Measurements from ENCODE around the gene GTF2IRD1. TPM values are rescaled to one million over a fixed set of nuclear protein-coding genes. Genes with fewer than 3 reads are reported as not detected.
"Not testable (repeated sequence)": the region's sequence is repeated elsewhere in the genome, so short reads cannot be mapped to it uniquely, and the experiment has no call there.

GTF2IRD1 gene
- total and polyA plus RNA-seq, 8 donors = 7.1 to 15.9 (median 9.9) TPM

- TF ChIP-seq CTCF (IDR thresholded peaks at IDR 0.05) = no peak
- H3K27me3 ChIP-seq = no peaks in the 10 kb centered on the region
- peak overlapping the region in 1 of 4 donors; percentile 60 for H3K27ac ChIP-seq
- WGBS, 2 donors = 44 to 47% methylated on average over 17 of the region's 17 CpGs
- peak in 2 of 6 donors; percentile 25 to 32 for DNase-seq
- H3K9me3 ChIP-seq = no peaks in the 10 kb centered on the region
- no peaks in the 10 kb centered on the region for H3K4me1 ChIP-seq
- ATAC-seq = peak; percentile 37 to 70 (median 54)
- intact Hi-C loops (cut with DNase I) = loop anchor here in 1 of 3 donors (5.0 kb wide), 1 partner anchor 118 kb away; no protein-coding TSS in a partner anchor
- H3K36me3 ChIP-seq = no peaks in the 10 kb centered on the region
- H3K4me3 ChIP-seq = no peak overlapping the region
- FAIRE-seq = no peak
Measured at GRCh38 chr7:74429153-74429747, 24.5 kb upstream of the GTF2IRD1 start.

GRCh38 chr7:74430409-74430808, 23.3 kb upstream of the GTF2IRD1 start:
- WGBS, 2 donors = 74 to 85% methylated on average over 9 of the region's 9 CpGs
- H3K36me3 ChIP-seq; H3K4me1 ChIP-seq; H3K27me3 ChIP-seq; H3K4me3 ChIP-seq; H3K9me3 ChIP-seq; FAIRE-seq; DNase-seq; ATAC-seq; intact Hi-C loops (cut with DNase I); H3K27ac ChIP-seq: not testable (repeated sequence)

DNA sequence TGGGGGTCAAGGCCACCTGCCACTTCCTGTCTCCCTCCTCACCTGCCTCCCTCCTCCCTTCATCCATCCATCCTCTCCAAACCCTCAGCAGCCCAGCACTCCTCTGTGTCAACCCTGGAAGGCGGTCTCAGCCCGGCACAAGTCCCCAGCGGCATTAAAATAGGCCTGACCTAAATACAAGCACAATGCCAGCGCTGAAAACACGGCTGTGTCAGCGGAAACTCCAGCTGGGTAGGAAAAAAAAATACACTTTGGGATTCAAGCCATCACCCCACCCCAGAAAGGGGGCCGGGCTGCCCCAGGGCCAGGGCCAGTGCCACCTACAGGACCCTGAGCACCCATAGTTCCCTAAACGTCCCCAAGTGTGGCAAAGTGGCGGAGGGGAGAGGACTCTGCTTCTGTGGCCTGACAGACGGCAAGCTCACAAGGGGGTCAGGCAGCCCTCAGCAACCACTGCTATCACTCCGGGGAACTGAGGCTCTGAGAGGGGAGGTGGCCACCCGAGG, 22.7 kb upstream of the GTF2IRD1 start:
- intact Hi-C loops (cut with DNase I) = no loop called here
- Histone ChIP-seq H3K4me1 (no peaks in the 10 kb centered on the region), H3K27ac (no peak overlapping the region), H3K27me3 (no peaks in the 10 kb centered on the region), H3K36me3 (no peaks in the 10 kb centered on the region), H3K9me3 (no peaks in the 10 kb centered on the region), H3K4me3 (no peak overlapping the region)
- no peak for DNase-seq
- WGBS, 2 donors = 77 to 80% methylated on average over 12 of the region's 12 CpGs
- peak in 2 of 4 donors; percentile 49 to 67 for ATAC-seq
- no peak for TF ChIP-seq CTCF (IDR thresholded peaks at IDR 0.05)
- FAIRE-seq = no peak

DNA sequence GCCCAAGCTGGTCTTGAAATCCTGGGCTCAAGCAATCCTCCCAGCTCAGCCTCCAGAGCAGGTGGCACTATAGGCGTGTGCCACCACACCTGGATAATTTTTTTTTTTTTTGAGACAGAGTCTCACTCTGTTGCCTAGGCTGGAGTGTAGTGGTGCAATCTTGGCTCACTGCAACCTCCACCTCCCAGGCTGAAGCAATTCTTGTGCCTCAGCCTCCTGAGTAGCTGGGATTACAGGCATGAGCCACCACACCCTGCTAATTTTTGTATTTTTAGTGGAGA, 16.5 kb upstream of the GTF2IRD1 start:
- 82 to 91% methylated on average over 1 of the region's 1 CpG for WGBS, 2 donors

GRCh38 chr7:74438327-74438726, 15.4 kb upstream of the GTF2IRD1 start:
- no peak overlapping the region for H3K4me3 ChIP-seq
- TF ChIP-seq CTCF (IDR thresholded peaks at IDR 0.05) = no peak
- no peak for FAIRE-seq
- H3K4me1 ChIP-seq = no peaks in the 10 kb centered on the region
- no peak for DNase-seq
- ATAC-seq = no peak
- H3K27me3 ChIP-seq = no peaks in the 10 kb centered on the region
- H3K36me3 ChIP-seq = no peaks in the 10 kb centered on the region
- WGBS, 2 donors = 98 to 100% methylated on average over 2 of the region's 2 CpGs
- H3K27ac ChIP-seq = no peak overlapping the region
- intact Hi-C loops (cut with DNase I) = no loop called here
- H3K9me3 ChIP-seq = no peaks in the 10 kb centered on the region

More for the DNA sequence above, 16.5 kb upstream of the GTF2IRD1 start:
- DNase-seq; H3K27ac ChIP-seq; H3K4me3 ChIP-seq; H3K4me1 ChIP-seq; H3K36me3 ChIP-seq; H3K27me3 ChIP-seq; ATAC-seq; intact Hi-C loops (cut with DNase I); H3K9me3 ChIP-seq; FAIRE-seq: not testable (repeated sequence)

GRCh38 chr7:74439541-74439940, 14.2 kb upstream of the GTF2IRD1 start:
- H3K4me3 ChIP-seq = no peak overlapping the region
- intact Hi-C loops (cut with DNase I) = no loop called here
- ATAC-seq (no peak), FAIRE-seq (no peak), DNase-seq (peak in 1 of 6 donors; percentile 3)
- H3K36me3 ChIP-seq = no peaks in the 10 kb centered on the region
- WGBS, 2 donors = 94 to 95% methylated on average over 4 of the region's 4 CpGs
- H3K27me3 ChIP-seq = no peaks in the 10 kb centered on the region
- no peaks in the 10 kb centered on the region for H3K4me1 ChIP-seq
- TF ChIP-seq CTCF (IDR thresholded peaks at IDR 0.05) = no peak
- no peaks in the 10 kb centered on the region for H3K9me3 ChIP-seq
- no peak overlapping the region for H3K27ac ChIP-seq

DNA sequence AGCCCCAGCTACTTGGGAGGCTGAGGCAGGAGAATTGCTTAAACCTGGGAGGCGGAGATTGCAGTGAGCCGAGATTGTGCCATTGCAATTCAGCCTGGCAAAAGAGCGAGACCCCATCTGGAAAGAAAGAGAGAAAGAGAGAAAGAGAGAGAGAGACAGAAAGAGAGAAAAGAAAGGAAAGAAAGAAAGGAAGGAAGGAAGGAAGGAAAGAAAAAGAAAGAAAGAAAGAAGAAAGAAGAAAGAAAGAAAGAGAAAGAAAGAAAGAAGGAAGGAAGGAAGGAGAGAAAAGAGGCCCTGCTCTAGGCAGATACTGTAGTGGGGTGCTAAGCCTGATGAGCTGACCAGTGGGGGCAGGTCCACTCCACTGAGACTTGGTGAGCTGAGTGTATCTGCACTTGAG, 13.6 kb upstream of the GTF2IRD1 start:
- intact Hi-C loops (cut with DNase I) = loop anchor here in 1 of 3 donors (10.0 kb wide), 2 partner anchors 95 to 125 kb away; no protein-coding TSS in a partner anchor
- not testable (repeated sequence) for FAIRE-seq, H3K4me1 ChIP-seq, H3K27me3 ChIP-seq, H3K4me3 ChIP-seq, H3K27ac ChIP-seq, ATAC-seq, H3K36me3 ChIP-seq, H3K9me3 ChIP-seq, DNase-seq
- WGBS, 2 donors = 93 to 99% methylated on average over 3 of the region's 3 CpGs
